ENCODE measurements around the gene JCAD.
"Not testable (repeated sequence)": the region's sequence is repeated elsewhere in the genome, so short reads cannot be mapped to it uniquely, and the experiment has no call there.

JCAD gene

GRCh38 chr10:29981510-29981909, 77.9 kb downstream of the JCAD start:
- no peak for DNase-seq

- DNase-seq: no peak
Observed at GRCh38 chr10:29980084-29980483, 79.3 kb downstream of the JCAD start.

- DNase-seq: not testable (repeated sequence)
Observed at GRCh38 chr10:29979421-29979779, 80.0 kb downstream of the JCAD start.

GRCh38 chr10:29977171-29977570, 82.2 kb downstream of the JCAD start:
- no peak for DNase-seq

- DNase-seq: no peak
Observed at GRCh38 chr10:29976134-29976533, 83.3 kb downstream of the JCAD start.

GRCh38 chr10:29974773-29975172, 84.6 kb downstream of the JCAD start:
- DNase-seq: no peak

GRCh38 chr10:29973921-29974320, 85.5 kb downstream of the JCAD start:
- DNase-seq: no peak

- no peak for DNase-seq
Observed at GRCh38 chr10:29970576-29970975, 88.8 kb downstream of the JCAD start.

GRCh38 chr10:29970012-29970396, 89.4 kb downstream of the JCAD start:
- no peak for DNase-seq

- no peak for DNase-seq
Observed at GRCh38 chr10:29969255-29970011, 90.0 kb downstream of the JCAD start.

GRCh38 chr10:29968585-29968984, 90.8 kb downstream of the JCAD start:
- DNase-seq: no peak

- DNase-seq: no peak
Observed at GRCh38 chr10:29966269-29966668, 93.1 kb downstream of the JCAD start.
